Hematopoietic multipotent progenitor cell treated with erythropoietin and hydrocortisone succinate and interleukin-3 and kit ligand, for 4 days (in vitro differentiated cells): ENCODE results near the gene NRP2.

Experiments used
- DNase-seq: peaks from one replicate; pipeline ENCODE4 v3.0.0-alpha.2; 2015

Gene NRP2

DNA sequence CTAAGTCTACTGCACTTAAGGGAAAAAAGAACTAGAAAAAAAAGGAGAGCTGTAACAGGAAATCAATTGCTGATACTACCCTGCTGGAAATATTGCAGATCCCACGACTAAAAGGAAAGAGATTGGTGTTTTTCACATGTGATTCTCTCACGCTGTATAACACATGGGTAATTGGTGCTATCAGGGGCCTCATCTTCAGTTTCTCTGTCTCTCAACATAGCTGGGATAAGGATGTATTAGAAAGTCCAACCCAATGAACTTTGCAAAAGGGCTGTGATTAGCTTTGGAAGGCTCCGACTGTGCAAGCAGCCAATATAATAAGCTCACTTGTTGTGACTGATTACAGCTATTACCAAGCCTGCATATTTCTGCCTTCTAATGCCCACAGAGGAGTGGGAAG, 133.4 kb downstream of the NRP2 start:
- no peak for DNase-seq

DNA sequence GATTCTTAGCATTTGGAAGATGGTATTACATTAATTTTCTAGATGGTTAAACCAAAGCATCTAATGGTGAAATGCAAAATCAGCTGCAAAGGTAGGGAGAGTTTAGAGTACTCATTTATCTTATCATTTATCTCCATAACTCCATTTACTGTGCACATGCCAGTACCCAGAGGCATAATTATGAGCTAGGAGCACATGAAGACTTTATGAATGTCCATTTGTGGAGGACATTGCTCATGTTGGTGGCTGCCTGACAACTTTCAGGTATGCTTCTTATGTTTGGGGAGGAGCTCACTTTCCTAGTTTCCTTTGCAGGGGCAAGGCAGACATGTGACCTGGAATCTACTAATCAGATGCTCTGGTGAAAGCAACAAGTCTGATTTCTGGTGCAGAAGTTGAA, 134.0 kb downstream of the NRP2 start:
- no peak for DNase-seq

DNA sequence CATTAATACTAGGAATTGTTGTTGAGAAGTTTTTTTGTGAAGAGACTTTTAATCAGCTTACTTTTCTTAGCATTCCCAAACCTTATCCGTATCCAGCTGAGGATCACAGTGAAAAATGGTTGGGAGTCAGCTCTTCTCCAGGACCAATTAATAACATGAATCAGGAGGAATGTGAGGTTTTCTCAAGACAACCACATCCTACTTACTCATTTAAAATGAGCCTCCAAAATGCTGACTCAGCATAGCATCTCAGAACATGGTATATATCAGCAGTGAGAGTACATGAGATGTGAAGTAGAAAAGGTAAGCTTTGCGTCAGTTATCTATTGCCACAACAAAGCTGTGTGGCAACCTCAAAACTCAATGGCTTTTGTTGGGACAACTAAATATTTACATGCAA, 140.3 kb downstream of the NRP2 start:
- no peak for DNase-seq

DNA sequence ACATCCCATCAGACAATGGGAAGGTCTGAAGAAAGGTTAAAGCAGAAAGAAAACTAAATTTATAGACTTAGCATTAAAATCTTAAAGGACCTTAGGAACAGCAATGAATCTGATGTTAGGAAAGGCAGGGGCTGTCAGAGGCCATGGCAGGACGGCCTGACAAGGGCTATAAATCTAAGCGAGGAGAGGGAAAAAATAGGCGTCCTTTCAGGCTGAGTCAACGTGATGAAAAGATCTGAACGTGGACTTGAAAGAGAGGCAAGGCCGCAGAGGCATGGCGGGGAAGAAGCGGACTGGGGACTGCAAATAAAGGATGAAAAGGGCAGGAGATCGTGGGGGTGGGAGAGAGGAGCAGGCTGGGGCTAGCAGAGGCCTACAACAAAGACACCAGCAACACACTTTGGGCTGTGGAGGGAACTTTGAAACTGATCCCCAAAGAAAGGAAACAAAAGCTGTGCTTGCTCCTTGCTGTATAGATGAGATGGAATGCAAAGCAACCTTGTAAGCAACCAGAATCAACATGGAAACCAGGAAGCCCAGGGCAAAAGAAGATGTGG, 145.6 kb downstream of the NRP2 start:
- no peak for DNase-seq

DNA sequence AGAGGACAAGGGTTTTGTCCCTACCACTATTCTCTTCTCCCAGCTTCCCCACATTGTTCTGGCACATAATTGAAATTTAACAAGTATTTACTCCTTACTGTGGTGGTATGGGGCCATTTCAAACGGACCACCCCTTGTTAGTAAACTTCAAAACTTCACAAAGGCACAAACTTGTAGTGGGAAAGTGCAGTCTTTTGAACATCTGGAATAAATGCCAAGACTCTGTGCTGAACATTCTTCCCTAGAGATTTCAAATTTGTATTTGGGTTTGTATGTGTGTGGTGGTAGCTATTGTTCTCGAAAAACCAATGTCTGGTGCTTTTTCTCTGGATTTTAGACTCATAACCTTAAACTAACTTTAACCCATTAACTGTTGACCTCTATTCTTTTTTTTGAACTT, 151.6 kb downstream of the NRP2 start:
- no peak for DNase-seq

DNA sequence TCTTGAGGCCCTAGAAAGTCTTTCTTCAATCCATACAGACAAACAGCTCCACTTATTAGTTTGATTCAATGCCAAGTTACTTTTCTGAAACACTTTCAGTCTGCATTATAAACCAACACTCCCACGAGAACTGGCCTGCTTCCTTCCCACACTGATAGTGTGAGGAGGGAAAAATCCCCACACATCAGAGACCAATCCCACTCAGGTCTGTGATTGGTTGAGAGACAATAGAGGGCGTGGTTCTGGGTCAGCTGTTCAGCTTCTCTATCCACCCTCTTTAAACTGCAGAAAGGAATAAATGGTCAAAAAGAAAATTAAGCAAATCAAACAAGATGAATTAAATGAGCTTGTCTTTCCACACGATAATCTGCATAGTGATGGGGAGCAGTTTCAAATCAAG, 152.5 kb downstream of the NRP2 start:
- DNase-seq = peak; percentile 16

DNA sequence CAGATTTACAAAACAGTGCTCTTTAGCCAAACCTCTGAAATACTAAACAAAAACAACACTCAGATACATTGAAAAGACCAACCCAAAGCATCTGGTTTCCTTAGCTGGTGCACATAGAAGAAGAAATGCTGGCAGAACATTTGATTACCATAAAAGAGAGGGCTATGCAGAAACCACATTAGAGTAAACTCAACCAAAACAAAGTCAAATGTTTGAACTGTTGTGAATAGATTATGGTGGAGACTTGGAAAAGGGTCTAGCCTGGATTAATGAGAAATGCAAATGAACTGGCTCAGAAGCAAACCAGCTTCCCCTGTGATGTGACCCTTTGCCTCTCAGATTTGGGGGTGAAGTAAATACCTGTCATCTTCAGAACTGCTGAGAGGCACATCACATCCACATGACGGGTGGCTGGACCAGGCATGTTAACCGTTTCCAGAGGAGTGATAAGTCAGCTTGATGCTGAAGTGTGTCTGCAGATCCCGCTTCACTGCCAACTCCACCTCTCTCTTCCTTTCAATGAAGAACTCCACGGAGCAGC, 153.0 kb downstream of the NRP2 start:
- DNase-seq = no peak

DNA sequence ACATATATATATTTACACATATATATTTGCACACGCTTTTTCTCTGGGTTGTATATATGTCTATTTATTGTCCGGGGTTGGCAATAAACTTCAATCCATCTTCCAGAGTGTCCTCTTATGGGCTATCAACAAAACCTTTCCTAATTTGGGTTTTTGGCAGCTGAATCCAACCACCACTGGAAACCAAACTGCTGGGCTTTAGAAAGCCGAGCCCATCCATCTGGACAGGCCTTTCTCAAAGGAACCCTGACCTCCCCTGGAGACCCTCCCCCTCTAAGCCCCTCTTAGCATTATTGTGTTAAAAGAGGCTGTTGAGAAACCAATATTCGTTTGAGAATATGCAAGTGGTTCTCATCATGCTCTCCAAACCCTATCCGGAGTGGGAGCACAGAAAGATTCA, 153.6 kb downstream of the NRP2 start:
- no peak for DNase-seq

DNA sequence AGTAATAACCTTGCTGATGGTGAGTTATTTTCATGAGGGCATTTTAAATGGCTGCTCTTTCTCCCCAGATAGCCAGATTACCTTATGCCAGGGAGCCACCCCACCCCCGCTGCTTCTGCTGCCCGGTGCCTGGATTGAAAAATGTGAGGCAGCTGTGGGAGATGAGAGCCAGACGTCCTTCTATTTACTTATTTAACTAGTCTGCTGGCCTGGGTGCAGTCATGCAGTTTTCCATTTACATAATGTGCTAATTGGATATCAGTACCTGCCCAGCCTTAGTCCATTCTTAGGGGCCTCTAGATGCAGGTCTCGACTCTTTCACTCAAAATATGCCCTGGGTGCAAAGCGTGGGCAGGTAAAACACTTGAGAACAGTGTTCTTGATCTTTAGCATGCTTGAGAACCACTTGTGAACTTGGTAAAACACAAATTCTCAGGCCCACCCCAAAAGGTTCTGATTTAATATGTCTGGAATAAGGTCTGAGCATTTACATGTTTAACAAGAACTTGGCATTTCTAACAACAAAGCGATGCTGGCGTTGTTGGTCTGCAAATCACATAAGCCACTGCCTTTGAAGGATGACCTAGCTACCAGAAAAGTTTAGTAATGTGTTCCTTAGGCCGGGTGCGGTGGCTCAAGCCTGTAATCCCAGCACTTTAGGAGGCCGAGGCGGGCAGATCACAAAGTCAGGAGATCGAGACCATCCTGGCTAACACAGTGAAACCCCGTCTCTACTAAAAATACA, 154.3 kb downstream of the NRP2 start:
- DNase-seq = no peak

DNA sequence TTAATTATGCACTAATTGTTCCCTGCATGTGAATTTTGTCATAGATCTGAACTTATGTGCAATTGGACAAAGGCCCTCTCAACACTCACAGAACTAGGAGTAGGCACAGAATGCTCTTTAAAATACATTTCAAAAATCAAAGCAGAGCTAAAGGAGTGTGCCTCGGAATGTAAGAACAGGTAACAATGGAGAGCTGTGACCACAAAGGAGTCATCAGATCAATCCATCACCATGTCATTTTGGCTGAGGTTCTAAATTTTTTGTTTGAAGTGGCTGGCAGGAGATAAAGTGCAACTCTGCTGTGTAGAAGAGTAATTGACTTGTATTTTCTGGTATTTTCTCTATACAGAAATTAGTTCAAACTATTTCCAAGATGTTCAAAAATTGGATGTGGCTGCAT, 155.4 kb downstream of the NRP2 start:
- no peak for DNase-seq

DNA sequence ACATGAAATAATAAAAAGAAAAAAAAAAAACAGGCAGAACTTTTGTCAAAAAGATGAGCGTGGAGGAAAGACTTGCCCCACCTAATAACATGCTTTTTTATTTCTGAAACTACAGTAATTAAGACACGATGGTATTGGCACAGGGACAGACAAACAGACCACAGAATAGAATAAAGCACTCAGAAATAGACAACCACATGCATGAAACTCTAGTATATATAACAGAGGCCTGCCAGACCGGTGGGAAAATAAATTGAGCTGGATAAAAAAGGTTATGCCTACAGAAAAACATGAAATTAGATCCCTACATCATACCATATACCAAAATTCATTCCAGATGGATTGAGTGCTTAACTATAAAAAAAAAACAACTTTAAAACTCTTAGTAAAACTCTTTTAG, 163.1 kb downstream of the NRP2 start:
- no peak for DNase-seq
